GM18868 (cell line): ENCODE measurements around the gene TBC1D1.

Experiments
- ATAC-seq: cut with Tn5 transposase; IDR thresholded peaks from one replicate; pipeline ENCODE4 v1.9.1; 2021; ENCODE audit warnings: mild to moderate bottlenecking, moderate library complexity; ENCODE audit not compliant: unreplicated experiment

TBC1D1 gene

DNA sequence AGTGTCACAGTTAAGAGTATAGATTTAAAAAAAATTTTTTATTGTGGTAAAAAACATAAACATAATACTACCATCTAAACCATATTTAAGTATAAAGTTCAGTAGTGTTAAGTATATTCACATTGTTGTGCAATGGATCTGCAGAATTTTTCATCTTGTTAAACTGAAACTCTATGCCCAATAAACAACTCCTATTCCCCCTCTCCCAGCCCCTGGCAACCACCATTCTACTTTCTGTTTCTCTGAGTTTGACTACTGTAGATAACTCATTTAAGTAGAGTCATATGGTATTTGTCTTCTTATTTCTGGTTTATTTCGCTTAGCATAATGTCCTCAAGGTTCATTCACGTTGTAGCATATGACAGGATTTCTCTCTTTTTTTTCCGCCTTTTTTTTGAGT lies 181.7 kb downstream of the TBC1D1 start:
- no peak for ATAC-seq

- ATAC-seq: no peak
Observed at GRCh38 chr4:38073596-38074234, 182.8 kb downstream of the TBC1D1 start.

- no peak for ATAC-seq
Observed at GRCh38 chr4:38075370-38076152, 184.7 kb downstream of the TBC1D1 start.

DNA sequence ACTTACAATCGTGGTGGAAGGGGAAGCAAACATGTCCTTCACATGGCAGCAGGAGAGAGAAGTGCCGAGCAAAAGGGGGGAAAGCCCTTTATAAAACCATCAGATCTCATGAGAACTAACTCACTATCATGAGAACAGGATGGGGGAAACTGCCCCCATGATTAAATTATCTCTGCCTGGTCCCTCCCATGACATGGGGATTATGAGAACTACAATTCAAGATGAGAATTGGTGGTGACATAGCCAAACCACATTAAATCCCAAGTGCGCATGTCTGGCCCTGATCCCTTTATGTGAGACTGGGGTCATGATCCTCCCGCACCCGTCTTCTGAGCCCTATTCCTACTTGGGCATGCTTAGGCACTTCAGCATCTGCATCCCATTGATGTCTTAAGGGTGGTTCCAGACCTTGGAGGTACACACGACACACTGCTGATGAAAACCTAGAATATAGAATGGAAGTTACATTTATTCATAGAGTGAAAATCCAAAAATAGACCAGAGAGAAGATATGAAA lies 185.3 kb downstream of the TBC1D1 start:
- no peak for ATAC-seq

GRCh38 chr4:38077791-38078489 lies 187.1 kb downstream of the TBC1D1 start:
- ATAC-seq: no peak

GRCh38 chr4:38078590-38079421 lies 187.9 kb downstream of the TBC1D1 start:
- ATAC-seq: peak; percentile 54

DNA sequence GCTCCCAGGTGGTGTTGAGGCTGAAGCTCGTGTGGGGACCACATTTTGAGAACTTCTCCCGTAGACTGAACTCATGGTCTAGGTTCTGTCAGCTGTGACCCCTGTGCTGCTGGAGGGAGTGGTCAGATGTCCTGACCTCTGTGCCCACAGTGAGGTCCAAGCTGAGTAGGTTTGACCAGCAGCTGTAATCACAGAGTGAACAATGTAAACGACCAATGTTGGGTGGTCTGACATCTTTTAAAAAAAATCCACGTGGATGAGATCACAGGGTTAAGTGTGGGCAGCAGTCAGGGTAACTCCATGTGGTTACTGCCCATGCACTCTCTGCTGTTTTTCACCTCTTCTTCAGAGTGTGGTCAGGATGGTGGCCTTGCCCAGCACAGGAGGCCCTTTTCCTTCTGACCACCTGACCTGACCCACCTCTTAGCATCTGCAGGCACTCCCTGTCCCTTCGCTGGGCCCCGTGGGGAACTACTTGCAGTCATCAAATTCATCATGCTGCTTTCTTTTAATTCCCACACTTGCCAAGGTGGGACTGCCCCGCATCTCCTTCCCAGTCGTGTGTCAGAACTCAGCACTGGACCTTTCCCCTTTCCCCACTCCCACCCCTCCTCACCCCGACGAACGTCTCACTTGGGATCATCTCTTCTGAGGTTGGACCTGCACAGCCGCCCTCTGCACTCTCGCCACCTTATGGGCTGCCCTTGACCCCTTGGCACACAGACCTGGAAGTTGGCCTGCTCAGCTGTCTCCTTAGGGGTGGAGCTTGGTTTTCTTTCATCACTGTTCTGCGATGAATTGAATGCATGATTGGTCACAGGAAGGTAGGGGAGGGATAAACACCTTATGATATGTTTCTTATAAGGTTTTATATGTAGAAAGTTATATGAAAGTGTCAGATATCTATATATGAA lies 189.4 kb downstream of the TBC1D1 start:
- no peak for ATAC-seq

DNA sequence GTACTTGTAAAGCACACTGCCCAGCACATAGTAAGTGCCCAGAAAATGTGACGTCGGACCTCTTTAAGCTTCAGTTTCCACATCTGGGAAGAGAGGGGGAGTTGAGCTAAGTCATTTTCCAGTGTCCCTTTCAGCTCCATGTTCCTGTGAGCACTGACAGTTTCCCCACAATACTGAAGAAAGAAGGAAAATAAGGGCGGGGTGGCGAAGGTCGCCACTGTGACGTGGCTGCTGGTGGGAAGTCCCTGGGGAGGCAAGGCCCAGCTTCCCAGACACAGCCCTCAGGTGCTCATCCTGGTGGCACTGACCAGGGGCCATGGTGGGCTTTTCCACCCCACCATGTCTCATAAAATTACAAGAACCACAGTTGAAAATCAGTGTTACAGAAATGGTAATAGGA lies 191.1 kb downstream of the TBC1D1 start:
- ATAC-seq: no peak

DNA sequence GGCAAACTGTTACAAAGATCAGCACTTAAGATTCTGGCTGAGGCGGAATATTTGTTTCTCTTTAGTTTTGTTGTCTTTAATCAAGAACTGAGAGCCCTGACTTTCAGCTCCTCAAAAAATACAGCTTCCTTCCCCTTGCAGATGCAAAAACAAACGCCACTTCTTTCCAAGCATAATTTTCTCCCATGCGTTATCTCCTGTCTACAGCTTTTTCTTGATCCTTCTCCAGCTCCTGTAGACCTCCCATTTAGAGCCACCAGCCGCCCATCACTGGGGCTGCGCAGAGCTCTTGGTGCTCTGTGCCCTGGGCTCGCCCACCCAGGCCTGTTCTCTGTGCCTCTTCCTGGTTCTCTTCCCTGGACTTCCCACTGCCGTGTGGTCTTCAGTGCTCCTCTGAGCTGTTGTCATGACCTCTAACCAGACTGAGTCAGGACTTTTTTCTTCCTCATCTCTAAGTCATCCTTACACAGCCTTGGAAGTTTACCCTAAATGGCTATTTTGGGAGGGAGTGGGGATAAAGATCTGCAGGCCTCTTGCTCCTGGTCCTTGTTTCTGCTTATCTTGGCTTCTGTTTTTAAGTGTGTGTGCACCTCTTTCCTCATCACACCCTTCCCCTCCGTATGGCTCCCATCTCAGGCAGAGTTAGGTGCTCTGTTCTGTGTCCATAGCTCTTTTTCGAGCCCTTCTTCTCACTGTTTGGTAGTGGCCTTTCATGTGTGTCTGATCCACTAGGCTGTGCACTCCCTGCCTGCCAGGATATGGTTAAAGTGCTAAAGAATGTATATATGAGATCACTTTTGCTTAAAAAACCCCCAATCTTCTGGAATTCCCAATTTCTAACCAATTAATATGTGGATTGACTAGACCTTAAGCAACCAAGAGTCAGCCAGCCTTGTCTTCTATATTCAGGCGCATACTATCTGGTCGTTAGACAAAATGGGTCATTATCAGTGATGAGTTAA lies 191.8 kb downstream of the TBC1D1 start:
- no peak for ATAC-seq

- no peak for ATAC-seq
Observed at GRCh38 chr4:38084877-38085711, 194.2 kb downstream of the TBC1D1 start.

DNA sequence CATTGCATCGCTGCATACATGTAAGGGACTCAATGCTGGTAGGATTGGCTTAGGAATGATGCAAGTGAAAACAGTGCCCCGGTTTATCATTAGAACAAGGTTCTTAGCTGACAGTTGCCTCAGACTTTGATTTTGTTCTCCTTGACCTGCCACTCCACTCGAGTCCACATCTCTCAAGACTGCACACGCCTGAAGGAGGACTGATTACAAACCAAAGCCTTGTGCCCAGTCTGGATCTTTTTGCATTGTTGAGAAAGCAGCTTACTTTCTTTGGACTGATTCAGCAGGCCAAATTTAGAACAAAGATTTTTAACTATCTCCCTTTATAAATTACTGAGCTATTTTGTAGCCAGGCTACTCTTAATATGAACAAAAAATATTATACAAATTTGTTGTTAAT lies 194.9 kb downstream of the TBC1D1 start:
- ATAC-seq: no peak

GRCh38 chr4:38086151-38086848 lies 195.4 kb downstream of the TBC1D1 start:
- no peak for ATAC-seq

- ATAC-seq: no peak
Observed at GRCh38 chr4:38086849-38087226, 196.0 kb downstream of the TBC1D1 start.

DNA sequence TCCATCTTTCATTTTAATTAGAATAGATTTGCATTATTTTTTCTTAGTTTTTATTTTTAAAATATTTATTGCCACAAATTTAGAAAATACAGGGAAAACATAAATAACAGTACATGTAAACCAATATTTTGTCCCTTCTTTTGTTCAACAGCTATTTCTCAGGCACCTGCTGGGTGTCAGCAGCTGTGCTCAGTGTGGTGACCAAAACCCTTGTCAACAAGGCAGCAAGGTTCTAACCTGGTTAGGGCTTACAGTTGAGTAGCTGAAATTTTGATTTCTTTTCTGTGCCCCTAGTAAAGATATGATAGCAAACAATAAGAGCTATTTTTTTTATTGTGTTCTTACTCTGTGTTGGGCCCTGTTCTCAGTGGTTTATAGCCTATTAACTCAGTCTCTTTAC lies 197.4 kb downstream of the TBC1D1 start:
- ATAC-seq: no peak

DNA sequence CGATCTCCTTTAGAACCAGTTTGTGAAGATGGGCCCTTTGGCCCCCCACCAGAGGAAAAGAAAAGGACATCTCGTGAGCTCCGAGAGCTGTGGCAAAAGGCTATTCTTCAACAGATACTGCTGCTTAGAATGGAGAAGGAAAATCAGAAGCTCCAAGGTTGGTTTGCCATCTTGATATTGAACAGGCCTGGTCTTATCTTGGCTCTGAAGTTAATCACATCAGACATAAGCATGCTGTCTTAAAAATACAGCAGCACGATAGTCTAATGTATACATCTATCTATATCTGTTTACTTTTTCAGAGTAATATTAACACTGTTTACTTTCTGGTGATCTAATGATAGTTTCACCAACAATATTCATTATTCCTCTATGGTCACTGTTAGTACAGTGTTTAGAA lies 199.1 kb downstream of the TBC1D1 start:
- ATAC-seq: no peak

DNA sequence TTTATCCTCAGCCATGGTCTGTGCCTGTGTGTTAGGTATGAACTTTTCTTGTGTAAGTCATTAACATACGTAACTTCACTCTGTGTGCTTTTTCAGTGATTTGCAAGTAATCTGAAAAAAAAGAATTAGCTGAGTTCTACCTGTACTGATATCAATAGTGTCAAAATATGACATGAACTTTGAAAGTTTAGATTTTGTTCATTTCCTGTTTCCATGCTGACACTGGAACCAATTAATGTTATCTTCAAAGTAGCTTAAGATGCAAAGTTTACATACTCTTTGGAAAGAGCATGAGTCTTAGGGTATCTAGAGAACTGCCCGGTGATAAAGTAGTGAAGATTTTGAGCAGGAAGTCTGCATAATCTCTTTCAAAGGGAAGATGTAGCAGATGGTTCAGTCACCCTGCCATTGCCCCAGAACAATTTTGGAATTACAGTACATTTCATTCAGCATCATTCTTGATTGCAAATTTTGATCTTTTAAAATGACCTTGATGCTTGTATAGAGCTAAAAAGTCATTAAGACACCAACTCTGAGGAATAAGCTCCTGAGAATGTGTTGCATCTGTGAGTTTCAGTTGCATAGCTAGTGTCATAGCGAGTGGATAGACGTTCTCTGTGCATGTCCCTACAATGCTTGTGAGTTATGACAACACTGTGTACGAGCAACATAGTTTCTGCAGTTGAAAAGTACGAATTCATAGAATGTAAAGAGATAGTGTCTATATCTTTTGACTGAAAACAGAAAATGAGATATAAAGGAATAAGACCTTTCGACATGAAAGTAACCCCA lies 199.8 kb downstream of the TBC1D1 start:
- ATAC-seq: no peak
